Chondrocyte (in vitro differentiated cells): ENCODE results near the gene KCTD16. TPM values are rescaled to one million over a fixed set of nuclear protein-coding genes. Genes with fewer than 3 reads are reported as not detected.

Source experiments
- DNase-seq: peaks from one replicate; pipeline ENCODE4 v3.0.0; 2021; ENCODE audit warnings: mixed read lengths, low spot score
- H3K27ac Mint-ChIP-seq: one replicate; pipeline ENCODE4 v1.8.0; 2021; ENCODE audit warnings: mild to moderate bottlenecking, moderate library complexity, mixed read lengths; ENCODE audit not compliant: unreplicated experiment
- H3K27me3 Mint-ChIP-seq: 2 replicates; pipeline ENCODE4 v1.8.0; 2021; ENCODE audit warnings: low read depth, mixed read lengths
- H3K36me3 Mint-ChIP-seq: 2 replicates; pipeline ENCODE4 v1.8.0; 2021; ENCODE audit warnings: low read depth, mixed read lengths
- H3K4me1 Mint-ChIP-seq: 2 replicates; pipeline ENCODE4 v1.8.0; 2021; ENCODE audit warnings: low read depth, mild to moderate bottlenecking, mixed read lengths
- H3K4me3 Mint-ChIP-seq: one replicate; pipeline ENCODE4 v1.8.0; 2021; ENCODE audit warnings: mild to moderate bottlenecking, moderate library complexity, mixed read lengths; ENCODE audit not compliant: unreplicated experiment
- H3K9me3 Mint-ChIP-seq: 2 replicates; pipeline ENCODE4 v1.8.0; 2021; ENCODE audit warnings: low read depth, mixed read lengths
- CTCF ChIP-seq: fragments of 200-600 bp; sonication (generic); IDR thresholded peaks from 2 replicates; pipeline ENCODE4 v1.5.0; 2021; ENCODE audit warnings: antibody characterized with exemption, mild to moderate bottlenecking, moderate library complexity
- total RNA-seq: library from RNA; stranded (reverse); gene quantifications from 3 replicates; pipeline ENCODE4 v1.2.1, GENCODE V29; 2021

Gene KCTD16
- total RNA-seq, 1 donor from 2014 or later = 1.5 TPM

- no peak overlapping the region for H3K4me3 Mint-ChIP-seq
- no peaks in the 10 kb centered on the region for H3K27me3 Mint-ChIP-seq
- no peak for DNase-seq
- H3K36me3 Mint-ChIP-seq = no peaks in the 10 kb centered on the region
- no peak overlapping the region for H3K27ac Mint-ChIP-seq
- TF ChIP-seq CTCF = no peak
- H3K9me3 Mint-ChIP-seq = peaks cover under 1% of the 10 kb centered on the region
- H3K4me1 Mint-ChIP-seq = no peaks in the 10 kb centered on the region
Observed at GRCh38 chr5:144458216-144458615, 287.5 kb downstream of the KCTD16 start.

- TF ChIP-seq CTCF = no peak
- no peak for DNase-seq
- Mint-ChIP-seq H3K4me3 (no peak overlapping the region), H3K27ac (no peak overlapping the region), H3K9me3 (no peaks in the 10 kb centered on the region), H3K36me3 (no peaks in the 10 kb centered on the region), H3K4me1 (no peaks in the 10 kb centered on the region), H3K27me3 (peaks cover 2% of the 10 kb centered on the region)
Observed at GRCh38 chr5:144460600-144460999, 289.9 kb downstream of the KCTD16 start.

- no peaks in the 10 kb centered on the region for H3K36me3 Mint-ChIP-seq
- no peaks in the 10 kb centered on the region for H3K9me3 Mint-ChIP-seq
- TF ChIP-seq CTCF = no peak
- H3K4me3 Mint-ChIP-seq = no peak overlapping the region
- H3K27ac Mint-ChIP-seq = no peak overlapping the region
- no peaks in the 10 kb centered on the region for H3K4me1 Mint-ChIP-seq
- DNase-seq = no peak
- peaks cover 2% of the 10 kb centered on the region for H3K27me3 Mint-ChIP-seq
Observed at GRCh38 chr5:144462577-144462976, 291.9 kb downstream of the KCTD16 start.

- Mint-ChIP-seq H3K4me1 (no peaks in the 10 kb centered on the region), H3K27ac (no peak overlapping the region), H3K9me3 (no peaks in the 10 kb centered on the region), H3K36me3 (no peaks in the 10 kb centered on the region), H3K27me3 (peaks cover 2% of the 10 kb centered on the region), H3K4me3 (no peak overlapping the region)
- no peak for DNase-seq
- no peak for TF ChIP-seq CTCF
Observed at GRCh38 chr5:144463481-144464223, 293.0 kb downstream of the KCTD16 start.

- no peak for DNase-seq
- TF ChIP-seq CTCF = no peak
- no peaks in the 10 kb centered on the region for H3K9me3 Mint-ChIP-seq
Observed at GRCh38 chr5:144464306-144464705, 293.6 kb downstream of the KCTD16 start.

More at GRCh38 chr5:144464306-144464705, 293.6 kb downstream of the KCTD16 start:
- no peak overlapping the region for H3K27ac Mint-ChIP-seq
- H3K27me3 Mint-ChIP-seq = peaks cover 2% of the 10 kb centered on the region
- H3K4me3 Mint-ChIP-seq = no peak overlapping the region
- H3K36me3 Mint-ChIP-seq = no peaks in the 10 kb centered on the region
- H3K4me1 Mint-ChIP-seq = peaks cover 4% of the 10 kb centered on the region
